ENCODE data around the gene ISL2.

DNA sequence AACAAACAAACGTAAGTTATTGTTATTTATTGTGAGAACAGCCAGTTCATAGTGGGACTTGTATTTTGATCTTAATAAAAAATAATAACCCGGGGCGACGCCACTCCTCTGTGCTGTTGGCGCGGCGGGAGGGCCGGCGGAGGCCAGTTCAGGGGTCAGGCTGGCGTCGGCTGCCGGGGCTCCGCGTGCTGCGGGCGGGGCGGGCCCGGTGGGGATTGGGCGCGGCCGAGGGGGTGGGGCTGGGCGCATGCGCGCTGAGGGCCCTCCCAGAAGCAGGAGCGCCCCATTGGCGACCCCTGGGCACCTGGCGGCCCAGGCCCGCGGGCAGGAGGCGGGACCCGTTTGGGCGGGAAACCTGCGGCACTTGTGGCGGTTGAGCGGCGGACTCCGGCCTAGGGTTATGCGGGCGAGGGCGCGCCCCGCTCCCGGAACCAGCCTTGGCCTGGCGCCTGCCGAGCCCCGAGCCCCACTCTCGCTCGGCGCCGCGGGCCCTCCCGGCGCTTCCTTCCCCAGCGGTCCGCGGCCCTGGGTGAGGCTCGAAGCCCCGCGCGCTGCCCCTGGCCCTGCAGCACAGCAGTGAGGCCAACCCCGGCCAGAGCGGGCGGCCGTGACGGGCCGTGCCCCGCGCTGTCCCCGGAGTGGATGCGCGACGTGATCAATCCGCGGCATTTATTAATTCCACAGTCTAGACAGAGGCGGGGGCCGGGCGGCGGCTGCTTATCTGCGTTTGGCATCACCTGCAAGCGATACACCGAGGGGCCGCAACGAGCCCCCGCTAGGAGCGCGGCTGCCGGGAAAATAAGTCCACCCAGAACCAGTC, 6.0 kb downstream of the ISL2 start:
- TF ChIP-seq, protein P1, sequence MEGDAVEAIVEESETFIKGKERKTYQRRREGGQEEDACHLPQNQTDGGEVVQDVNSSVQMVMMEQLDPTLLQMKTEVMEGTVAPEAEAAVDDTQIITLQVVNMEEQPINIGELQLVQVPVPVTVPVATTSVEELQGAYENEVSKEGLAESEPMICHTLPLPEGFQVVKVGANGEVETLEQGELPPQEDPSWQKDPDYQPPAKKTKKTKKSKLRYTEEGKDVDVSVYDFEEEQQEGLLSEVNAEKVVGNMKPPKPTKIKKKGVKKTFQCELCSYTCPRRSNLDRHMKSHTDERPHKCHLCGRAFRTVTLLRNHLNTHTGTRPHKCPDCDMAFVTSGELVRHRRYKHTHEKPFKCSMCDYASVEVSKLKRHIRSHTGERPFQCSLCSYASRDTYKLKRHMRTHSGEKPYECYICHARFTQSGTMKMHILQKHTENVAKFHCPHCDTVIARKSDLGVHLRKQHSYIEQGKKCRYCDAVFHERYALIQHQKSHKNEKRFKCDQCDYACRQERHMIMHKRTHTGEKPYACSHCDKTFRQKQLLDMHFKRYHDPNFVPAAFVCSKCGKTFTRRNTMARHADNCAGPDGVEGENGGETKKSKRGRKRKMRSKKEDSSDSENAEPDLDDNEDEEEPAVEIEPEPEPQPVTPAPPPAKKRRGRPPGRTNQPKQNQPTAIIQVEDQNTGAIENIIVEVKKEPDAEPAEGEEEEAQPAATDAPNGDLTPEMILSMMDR (IDR thresholded peaks at IDR 0.05): no peak
- TF ChIP-seq, protein P2, sequence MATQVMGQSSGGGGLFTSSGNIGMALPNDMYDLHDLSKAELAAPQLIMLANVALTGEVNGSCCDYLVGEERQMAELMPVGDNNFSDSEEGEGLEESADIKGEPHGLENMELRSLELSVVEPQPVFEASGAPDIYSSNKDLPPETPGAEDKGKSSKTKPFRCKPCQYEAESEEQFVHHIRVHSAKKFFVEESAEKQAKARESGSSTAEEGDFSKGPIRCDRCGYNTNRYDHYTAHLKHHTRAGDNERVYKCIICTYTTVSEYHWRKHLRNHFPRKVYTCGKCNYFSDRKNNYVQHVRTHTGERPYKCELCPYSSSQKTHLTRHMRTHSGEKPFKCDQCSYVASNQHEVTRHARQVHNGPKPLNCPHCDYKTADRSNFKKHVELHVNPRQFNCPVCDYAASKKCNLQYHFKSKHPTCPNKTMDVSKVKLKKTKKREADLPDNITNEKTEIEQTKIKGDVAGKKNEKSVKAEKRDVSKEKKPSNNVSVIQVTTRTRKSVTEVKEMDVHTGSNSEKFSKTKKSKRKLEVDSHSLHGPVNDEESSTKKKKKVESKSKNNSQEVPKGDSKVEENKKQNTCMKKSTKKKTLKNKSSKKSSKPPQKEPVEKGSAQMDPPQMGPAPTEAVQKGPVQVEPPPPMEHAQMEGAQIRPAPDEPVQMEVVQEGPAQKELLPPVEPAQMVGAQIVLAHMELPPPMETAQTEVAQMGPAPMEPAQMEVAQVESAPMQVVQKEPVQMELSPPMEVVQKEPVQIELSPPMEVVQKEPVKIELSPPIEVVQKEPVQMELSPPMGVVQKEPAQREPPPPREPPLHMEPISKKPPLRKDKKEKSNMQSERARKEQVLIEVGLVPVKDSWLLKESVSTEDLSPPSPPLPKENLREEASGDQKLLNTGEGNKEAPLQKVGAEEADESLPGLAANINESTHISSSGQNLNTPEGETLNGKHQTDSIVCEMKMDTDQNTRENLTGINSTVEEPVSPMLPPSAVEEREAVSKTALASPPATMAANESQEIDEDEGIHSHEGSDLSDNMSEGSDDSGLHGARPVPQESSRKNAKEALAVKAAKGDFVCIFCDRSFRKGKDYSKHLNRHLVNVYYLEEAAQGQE (IDR thresholded peaks at IDR 0.05; ENCODE audit: insufficient read depth in 1 of 2, low read depth in 2 of 2, low read length in 1 of 2): no peak
- TF ChIP-seq SIN3A (IDR thresholded peaks at IDR 0.05; ENCODE audit: borderline replicate concordance, insufficient read depth, low read depth, low read length): no peak
- TF ChIP-seq POLR2AphosphoS5 (IDR thresholded peaks at IDR 0.05; ENCODE audit: low read depth, low read length): no peak

All from Panc1 (cell line).